ENCODE data around the gene PDCD11.

The PDCD11 gene

DNA sequence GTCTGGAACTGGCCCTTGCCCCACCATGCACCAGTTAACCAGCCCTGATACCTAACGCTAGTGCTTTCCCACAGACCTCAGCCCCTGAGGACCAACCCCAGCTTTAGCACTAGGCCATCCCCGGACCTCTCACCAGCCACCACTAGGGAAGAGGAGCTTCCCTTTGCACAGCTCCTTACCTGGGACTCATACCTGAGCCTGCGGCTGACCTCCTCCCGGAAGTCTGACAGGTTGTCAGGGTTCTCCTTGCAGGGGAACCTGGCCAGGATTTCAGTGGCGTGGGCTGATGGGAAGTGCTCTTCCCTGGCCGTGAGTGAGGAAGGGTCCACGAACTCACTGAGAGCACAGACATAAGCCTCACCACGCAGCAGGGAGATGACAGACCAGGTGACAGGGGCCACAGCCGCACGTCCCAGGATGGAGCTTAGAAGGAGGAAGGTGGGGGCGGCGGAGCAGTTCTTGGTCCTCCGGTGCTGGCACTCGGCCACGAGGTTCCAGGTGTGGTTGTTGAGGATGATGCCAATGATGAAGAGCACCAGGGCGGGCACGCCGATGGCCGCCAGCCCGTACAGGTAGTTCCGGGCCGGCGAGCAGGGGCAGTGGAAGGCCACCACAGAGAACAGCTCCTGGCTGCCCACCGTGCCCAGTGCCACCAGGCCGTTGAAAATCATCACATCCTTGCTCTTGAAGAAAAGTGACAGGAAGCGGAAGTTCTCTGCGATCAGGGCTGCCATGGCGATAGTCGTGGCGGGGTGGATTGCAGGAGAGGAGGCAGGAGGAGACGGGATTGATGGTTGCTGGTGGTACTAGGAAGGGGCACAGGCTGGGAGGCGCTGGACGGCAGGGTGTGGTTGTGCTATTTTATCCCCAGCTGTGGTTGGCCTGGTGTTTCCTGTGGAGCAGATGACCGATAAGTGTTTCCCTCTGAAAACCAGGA lies 53.0 kb downstream of the PDCD11 start:
- DNase-seq (ENCODE audit: low read depth in 2 of 2) = no peak

- no peak for DNase-seq (ENCODE audit: low read depth in 2 of 2)
These were observed 53.8 kb downstream of the PDCD11 start for GRCh38 chr10:103450201-103450695.

DNA sequence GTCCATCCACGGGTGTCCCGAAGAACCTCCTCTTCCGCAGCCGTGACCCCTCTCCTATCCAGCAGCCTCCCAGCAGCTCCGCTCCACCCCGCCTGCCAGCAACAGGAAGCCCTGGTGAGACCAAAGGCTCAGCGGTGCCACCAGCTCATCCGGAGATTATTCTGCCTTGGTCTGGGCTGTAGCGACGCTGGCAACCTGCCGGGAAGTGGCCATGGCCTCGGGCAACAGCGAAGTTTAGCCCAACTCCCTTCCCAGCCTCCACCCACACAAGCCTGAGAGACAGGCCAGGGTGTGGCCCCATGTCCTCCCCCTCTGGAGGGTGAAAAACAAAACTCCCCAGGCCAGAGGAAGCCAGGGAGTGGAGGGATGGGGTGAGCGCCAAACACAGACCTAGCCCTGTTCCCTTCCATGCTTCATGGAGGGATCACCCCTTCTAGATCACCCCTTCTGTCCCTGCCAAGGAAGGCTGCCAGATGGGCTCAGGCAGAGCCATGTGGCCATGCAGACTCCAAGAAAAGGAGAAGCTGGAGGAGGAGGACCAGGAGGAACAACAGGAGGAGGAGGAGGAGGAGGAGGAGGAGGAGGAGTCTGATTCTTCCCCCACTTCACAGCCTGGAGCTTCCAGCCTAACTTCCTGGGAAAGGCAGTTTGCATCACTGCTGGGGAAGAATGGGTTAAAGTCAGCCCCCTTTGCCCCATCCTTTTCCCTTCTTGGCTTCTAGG lies 54.8 kb downstream of the PDCD11 start:
- DNase-seq (ENCODE audit: low read depth in 2 of 2) = peak in 1 of 2 donors; percentile 28

DNA sequence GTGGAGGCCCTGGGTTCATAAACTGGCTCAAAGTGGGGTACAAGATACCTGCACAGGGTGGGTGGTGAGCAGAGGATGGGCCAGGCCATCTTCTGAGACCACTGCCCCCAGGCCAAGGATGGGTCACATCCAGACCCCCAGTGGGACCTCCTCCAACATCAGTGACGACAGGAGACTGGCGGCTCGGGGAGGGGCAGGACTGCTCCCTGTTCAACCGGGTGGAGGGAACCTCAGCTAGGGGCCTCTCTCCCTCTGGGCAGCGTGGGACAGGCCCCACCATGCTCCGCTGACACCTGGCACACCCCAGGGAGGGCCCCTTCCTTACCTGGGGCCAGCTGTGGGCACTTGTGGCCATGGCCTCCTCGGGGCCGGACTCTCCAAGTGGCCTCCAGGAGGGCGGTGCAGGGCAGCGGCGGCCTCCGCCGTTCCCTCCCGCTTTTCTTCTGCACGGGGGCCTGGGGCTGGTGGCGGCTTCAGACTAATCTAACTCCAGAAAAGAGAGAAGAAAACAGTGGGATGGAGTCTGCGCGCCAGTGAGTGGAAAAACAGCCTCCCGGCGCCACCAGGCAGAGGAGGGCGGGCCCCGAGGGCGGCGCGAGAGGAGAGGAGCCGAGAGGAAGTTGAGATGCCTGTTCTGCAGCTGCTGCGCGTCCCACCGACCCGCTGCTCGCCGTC lies 55.5 kb downstream of the PDCD11 start, which contains the start of gene CALHM2:
TSS of gene CALHM2 (minus strand) at position 540 of the 675 bp plus-strand sequence. CDS start 2,429 bp downstream, outside the sequence.
- DNase-seq (ENCODE audit: low read depth in 2 of 2) = peak; percentile 45 to 59

GRCh38 chr10:103452506-103453230 lies 56.2 kb downstream of the PDCD11 start:
- DNase-seq (ENCODE audit: low read depth in 2 of 2) = no peak

DNA sequence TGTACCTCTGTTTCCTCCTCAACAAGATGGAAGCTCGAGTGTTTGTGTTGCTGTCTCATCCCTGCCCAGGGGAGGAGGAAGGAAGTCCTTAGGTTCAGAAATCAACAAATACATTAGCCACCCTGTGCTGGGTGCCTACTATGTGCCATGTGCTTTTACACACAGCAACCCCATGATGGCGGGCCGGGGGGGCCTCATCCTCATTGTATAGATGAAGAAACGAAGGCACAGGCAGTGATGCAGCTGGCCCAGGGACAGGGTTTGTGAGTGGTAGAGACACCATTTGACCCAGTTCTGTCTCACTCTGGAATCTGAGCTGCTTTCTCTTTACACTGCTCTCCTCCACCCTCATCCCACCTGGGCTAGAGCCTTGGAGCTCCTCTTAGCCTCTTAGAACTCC lies 57.6 kb downstream of the PDCD11 start:
- no peak for DNase-seq (ENCODE audit: low read depth in 2 of 2)

GRCh38 chr10:103455235-103455634 lies 58.8 kb downstream of the PDCD11 start:
- no peak for DNase-seq (ENCODE audit: low read depth in 2 of 2)

DNA sequence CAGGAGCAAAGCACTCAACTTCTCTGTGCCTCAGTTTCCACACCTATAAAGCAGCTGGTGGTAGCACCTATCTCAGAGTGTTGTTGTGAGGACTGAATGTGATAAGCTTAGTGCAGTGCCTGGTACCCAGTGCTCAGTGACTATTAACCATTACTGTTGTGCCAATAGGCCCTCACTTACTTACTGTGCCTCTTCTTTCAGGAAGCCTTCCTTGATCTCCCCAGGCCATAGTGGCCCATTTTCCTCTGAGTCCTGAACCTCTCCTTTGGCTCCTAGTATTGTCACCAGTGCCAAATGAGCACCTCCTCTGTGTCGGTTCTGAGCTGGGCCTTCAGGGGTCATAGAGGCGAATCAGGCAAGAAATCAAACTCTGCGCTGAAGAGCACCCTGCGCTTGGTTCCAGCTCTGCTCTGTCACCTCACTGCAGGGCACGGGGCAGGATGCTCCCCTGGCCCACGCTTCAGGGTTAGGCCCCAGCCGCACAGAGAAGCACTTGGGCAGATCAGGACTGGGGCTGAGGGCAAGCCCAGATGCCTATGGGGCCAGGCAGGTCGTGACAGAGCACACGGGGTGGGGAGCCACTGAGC lies 59.7 kb downstream of the PDCD11 start:
- no peak for DNase-seq (ENCODE audit: low read depth in 2 of 2)

GRCh38 chr10:103457176-103457712 lies 60.8 kb downstream of the PDCD11 start:
- no peak for DNase-seq (ENCODE audit: low read depth in 2 of 2)

DNA sequence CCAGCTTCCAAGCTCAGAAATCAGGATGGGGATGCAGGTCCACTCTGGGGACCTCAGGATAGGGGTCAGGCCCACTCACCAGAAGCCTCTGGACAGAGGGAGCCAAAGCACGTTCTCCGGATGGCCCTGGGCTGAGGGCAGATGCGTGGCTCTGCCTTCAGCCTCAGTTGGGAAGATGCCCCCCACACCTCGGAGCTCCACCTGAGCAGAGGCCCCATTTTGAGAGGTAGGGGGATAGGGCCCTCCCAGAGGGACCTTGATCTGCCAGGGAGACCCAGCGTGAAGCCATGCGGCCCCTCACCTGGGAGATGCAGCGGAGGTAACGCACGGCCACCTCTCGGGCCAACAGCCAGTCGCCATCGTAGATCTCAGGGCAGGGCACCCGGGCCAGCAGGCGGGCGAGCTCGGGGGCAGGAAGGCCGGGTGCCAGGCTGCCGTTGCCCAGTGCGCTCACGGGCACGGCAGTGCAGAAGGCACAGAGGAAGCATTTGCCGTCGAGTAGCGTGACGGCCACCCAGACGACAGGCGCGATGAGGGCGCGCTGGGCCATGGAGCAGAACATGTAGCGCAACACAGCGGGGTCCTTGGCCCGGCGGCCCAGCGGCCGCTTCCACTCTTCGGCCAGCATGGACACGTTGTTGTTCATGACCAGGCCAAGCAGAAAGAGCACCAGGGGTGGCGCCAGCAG lies 61.6 kb downstream of the PDCD11 start:
- DNase-seq (ENCODE audit: low read depth in 2 of 2) = no peak

- DNase-seq (ENCODE audit: low read depth in 2 of 2) = no peak
These were observed 62.3 kb downstream of the PDCD11 start, which contains the start of gene CALHM1 for GRCh38 chr10:103458720-103459119. Gene CALHM1, minus strand, starts transcription at chr10:103458900. Its CDS starts 149 bp downstream, at chr10:103458751.

DNA sequence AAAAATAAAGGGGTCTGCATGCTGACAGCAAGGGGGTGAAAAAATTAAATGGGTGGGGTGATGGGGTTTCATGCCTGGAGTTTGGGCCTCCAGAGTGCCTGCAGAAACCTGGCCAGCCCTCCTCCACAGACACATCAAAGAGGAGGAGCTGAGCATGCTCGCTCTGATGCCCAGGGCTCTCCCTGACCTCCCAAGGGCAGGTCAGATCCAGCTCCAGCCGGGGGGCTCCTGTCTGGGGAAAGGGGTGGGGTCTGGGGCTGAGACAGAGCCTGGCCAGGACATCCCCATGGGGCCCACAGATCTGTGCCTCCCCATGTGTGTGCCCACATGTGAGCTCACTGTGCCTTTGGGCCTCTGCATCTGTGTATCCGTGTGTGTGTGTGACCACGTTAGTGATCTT lies 63.2 kb downstream of the PDCD11 start:
- no peak for DNase-seq (ENCODE audit: low read depth in 2 of 2)

GRCh38 chr10:103463499-103463898 lies 67.1 kb downstream of the PDCD11 start:
- no peak for DNase-seq (ENCODE audit: low read depth in 2 of 2)

DNA sequence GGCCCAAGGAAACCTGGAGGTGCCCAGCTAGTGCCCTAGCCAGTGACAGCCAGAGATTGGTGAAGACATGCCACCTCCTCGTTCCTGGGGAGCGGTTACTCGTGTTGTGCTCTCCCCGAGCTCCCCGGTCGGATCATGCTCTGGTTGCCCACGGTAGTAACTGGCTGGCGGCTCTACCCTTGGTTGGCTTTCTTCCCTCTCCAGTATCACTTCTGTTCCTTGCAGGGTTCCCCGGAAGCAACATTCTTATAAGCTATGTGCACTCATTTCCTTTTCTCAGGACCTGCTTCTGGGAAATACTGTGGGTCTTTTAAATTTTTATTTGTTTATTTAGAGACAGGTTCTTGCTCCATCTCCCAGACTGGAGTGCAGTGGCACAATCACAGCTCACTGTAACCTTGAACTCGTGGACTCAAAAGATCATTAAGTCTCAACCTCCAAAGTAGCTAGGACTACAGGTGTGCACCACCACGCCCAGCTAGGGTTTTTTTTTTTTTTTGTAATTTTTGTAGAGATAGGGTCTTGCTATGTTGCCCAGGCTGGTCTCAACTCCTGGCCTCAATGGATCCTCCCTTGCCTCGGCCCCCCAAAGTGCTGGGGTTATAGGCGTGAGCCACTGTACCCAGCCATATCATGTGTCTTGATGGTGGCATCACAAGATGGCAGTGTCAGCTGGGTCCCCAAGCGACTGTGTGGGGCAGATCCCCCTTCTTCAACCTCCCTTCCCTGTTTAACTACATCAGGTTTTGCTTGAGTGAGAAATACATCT lies 69.2 kb downstream of the PDCD11 start:
- DNase-seq (ENCODE audit: low read depth in 2 of 2) = no peak

- no peak for DNase-seq (ENCODE audit: low read depth in 2 of 2)
These were observed 70.3 kb downstream of the PDCD11 start for GRCh38 chr10:103466734-103467133.

DNA sequence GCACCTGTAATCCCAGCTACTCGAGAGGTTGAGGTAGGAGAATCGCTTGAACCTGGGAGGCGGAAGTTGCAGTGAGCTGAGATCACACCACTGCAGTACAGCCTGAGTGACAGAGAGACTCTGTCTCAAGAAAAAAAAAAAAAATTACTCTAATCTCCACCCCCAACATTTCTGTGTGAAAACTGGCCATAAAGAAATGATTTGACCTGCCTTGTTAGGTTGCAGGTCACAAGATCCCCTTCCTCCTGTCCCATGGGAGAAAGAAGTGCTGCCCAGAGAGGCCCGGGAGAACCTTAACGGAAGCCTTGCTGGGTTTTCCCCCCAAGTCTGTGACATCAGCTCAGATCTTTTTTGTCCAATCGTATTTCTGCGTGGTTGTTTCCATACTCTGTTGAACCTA lies 71.0 kb downstream of the PDCD11 start:
- no peak for DNase-seq (ENCODE audit: low read depth in 2 of 2)

- no peak for DNase-seq (ENCODE audit: low read depth in 2 of 2)
These were observed 72.8 kb downstream of the PDCD11 start for GRCh38 chr10:103469201-103469600.

GRCh38 chr10:103470761-103471653 lies 74.6 kb downstream of the PDCD11 start:
- DNase-seq (ENCODE audit: low read depth in 2 of 2) = peak in 1 of 2 donors; percentile 46
